HL-60/S4 treated with phorbol 12-myristate 13-acetate at 8.2 ng/mL for 4 days and 3 days (cell line): ENCODE measurements around the gene FAM174C.
"Not testable (repeated sequence)": the region's sequence is repeated elsewhere in the genome, so short reads cannot be mapped to it uniquely, and the experiment has no call there.

ENCODE experiments used
- in situ Hi-C: fragments of 300-500 bp; cut with MboI; formaldehyde crosslinking; loops from 2 replicates; pipeline ENCODE4 v1.15.0; 2022; ENCODE audit warnings: low sequenced_read_pairs

FAM174C gene

GRCh38 chr19:1237027-1237659 is 38.2 kb upstream of the FAM174C start:
- in situ Hi-C loops = no loop called here

- in situ Hi-C loops = no loop called here
Measured at GRCh38 chr19:1237754-1238368, 37.5 kb upstream of the FAM174C start, which contains the start of gene CBARP. CBARP (minus strand) TSS chr19:1238005; CDS start chr19:1236100, 1,905 bp downstream.

- in situ Hi-C loops = no loop called here
Measured at GRCh38 chr19:1238369-1239303, 36.7 kb upstream of the FAM174C start.

- in situ Hi-C loops = no loop called here
Measured at GRCh38 chr19:1239420-1239795, 35.9 kb upstream of the FAM174C start.

- in situ Hi-C loops = no loop called here
Measured at GRCh38 chr19:1239796-1240737, 35.3 kb upstream of the FAM174C start.

GRCh38 chr19:1240925-1241324 is 34.4 kb upstream of the FAM174C start:
- in situ Hi-C loops = no loop called here

- in situ Hi-C loops = no loop called here
Measured at GRCh38 chr19:1241417-1242095, 33.8 kb upstream of the FAM174C start, which contains the start of gene ATP5F1D. ATP5F1D (plus strand) TSS chr19:1241751; CDS start chr19:1241851, 100 bp downstream.

GRCh38 chr19:1243768-1244692 is 31.3 kb upstream of the FAM174C start:
- in situ Hi-C loops = no loop called here

- in situ Hi-C loops = no loop called here
Measured at GRCh38 chr19:1244693-1245451, 30.5 kb upstream of the FAM174C start.

GRCh38 chr19:1245494-1246264 is 29.7 kb upstream of the FAM174C start:
- in situ Hi-C loops = no loop called here

- in situ Hi-C loops = not testable (repeated sequence)
Measured at GRCh38 chr19:1246265-1247087, 28.9 kb upstream of the FAM174C start.

- in situ Hi-C loops = no loop called here
Measured at GRCh38 chr19:1247748-1248138, 27.6 kb upstream of the FAM174C start.

- in situ Hi-C loops = no loop called here
Measured at GRCh38 chr19:1248139-1248785, 27.1 kb upstream of the FAM174C start, which contains the start of gene MIDN. MIDN (plus strand) TSS chr19:1248583; CDS start chr19:1250297, 1,714 bp downstream.

- in situ Hi-C loops = no loop called here
Measured at GRCh38 chr19:1248786-1249297, 26.5 kb upstream of the FAM174C start.

GRCh38 chr19:1249298-1249989 is 25.9 kb upstream of the FAM174C start:
- in situ Hi-C loops = no loop called here
